OCI-LY3 (cell line): ENCODE results near the gene SYNE4.
"Not testable (repeated sequence)": the region's sequence is repeated elsewhere in the genome, so short reads cannot be mapped to it uniquely, and the experiment has no call there.

Experiments used
- EZH2phosphoT487 ChIP-seq: fragments of 200-600 bp; shearing (Covaris generic); IDR thresholded peaks from 2 replicates; pipeline ENCODE4 v1.6.1; 2018; ENCODE audit warnings: antibody characterized with exemption, mixed run types, low read depth
- TF ChIP-seq, protein P1 (sequence below): fragments of 200-600, 300-600 bp; sonication (generic); IDR thresholded peaks from 2 replicates; pipeline ENCODE4 v1.5.1; 2014; ENCODE audit warnings: antibody characterized with exemption, low read length, low read depth

GRCh38 chr19:35980997-35981396, 27.6 kb downstream of the SYNE4 start:
- TF ChIP-seq, protein P1, sequence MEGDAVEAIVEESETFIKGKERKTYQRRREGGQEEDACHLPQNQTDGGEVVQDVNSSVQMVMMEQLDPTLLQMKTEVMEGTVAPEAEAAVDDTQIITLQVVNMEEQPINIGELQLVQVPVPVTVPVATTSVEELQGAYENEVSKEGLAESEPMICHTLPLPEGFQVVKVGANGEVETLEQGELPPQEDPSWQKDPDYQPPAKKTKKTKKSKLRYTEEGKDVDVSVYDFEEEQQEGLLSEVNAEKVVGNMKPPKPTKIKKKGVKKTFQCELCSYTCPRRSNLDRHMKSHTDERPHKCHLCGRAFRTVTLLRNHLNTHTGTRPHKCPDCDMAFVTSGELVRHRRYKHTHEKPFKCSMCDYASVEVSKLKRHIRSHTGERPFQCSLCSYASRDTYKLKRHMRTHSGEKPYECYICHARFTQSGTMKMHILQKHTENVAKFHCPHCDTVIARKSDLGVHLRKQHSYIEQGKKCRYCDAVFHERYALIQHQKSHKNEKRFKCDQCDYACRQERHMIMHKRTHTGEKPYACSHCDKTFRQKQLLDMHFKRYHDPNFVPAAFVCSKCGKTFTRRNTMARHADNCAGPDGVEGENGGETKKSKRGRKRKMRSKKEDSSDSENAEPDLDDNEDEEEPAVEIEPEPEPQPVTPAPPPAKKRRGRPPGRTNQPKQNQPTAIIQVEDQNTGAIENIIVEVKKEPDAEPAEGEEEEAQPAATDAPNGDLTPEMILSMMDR, result not testable (repeated sequence)
- not testable (repeated sequence) for TF ChIP-seq EZH2phosphoT487
